HUES64 (cell line): ENCODE measurements around the gene SLC7A4.
"Not testable (repeated sequence)": the region's sequence is repeated elsewhere in the genome, so short reads cannot be mapped to it uniquely, and the experiment has no call there.

Source experiments
- H3K27ac ChIP-seq: 2 replicates; pipeline ENCODE4 v1.7.0; 2013; ENCODE audit warnings: low read depth, low read length, inconsistent platforms
- H3K27me3 ChIP-seq: 2 replicates; pipeline ENCODE4 v1.6.1; 2013; ENCODE audit warnings: mild to moderate bottlenecking, low read length; ENCODE audit not compliant: insufficient read depth
- H3K36me3 ChIP-seq: 2 replicates; pipeline ENCODE4 v1.6.1; 2013; ENCODE audit warnings: mild to moderate bottlenecking, low read length; ENCODE audit not compliant: insufficient read depth
- H3K4me1 ChIP-seq: 2 replicates; pipeline ENCODE4 v1.6.1; 2013; ENCODE audit warnings: mild to moderate bottlenecking, low read length, moderate library complexity; ENCODE audit not compliant: insufficient read depth
- H3K4me3 ChIP-seq: 2 replicates; pipeline ENCODE4 v1.5.1; 2013; ENCODE audit warnings: mild to moderate bottlenecking, low read length, moderate library complexity
- H3K9ac ChIP-seq: 2 replicates; pipeline ENCODE4 v1.6.1; 2013; ENCODE audit warnings: mild to moderate bottlenecking, low read depth, low read length
- H3K9me3 ChIP-seq: 2 replicates; pipeline ENCODE4 v1.6.1; 2013; ENCODE audit warnings: low read depth, low read length; ENCODE audit not compliant: insufficient read depth
- WGBS: fragments of 150-250, 120-280 bp; methylation state at CpG from one replicate; pipeline ENCODE4 v1.1.7; 2013; ENCODE audit warnings: missing lambda C conversion rate; 5-methylcytosine and 5-hydroxymethylcytosine counted together

The SLC7A4 gene

DNA sequence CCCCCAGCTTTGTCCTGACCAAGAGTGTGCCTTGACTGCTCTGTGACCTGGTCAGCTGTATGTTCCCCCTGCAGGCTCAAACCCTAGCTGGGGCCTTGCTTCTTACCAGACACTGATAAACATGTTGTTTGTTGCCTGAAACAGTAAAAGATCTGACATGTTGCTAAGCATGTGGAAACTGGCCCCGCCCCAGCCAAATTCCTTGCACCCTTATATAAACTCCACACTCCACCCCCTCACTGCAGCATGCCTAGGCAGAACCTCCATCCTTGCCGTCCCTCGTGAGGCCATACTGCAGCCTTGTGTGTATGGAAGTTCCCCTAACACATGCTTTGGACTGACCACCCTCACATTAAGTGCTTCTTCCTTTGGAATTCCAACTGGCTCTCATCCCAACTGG is 40.7 kb upstream of the SLC7A4 start:
- Histone ChIP-seq H3K36me3 (no peaks in the 10 kb centered on the region), H3K9ac (no peak overlapping the region), H3K9me3 (no peaks in the 10 kb centered on the region), H3K4me1 (no peaks in the 10 kb centered on the region), H3K27ac (no peak overlapping the region), H3K27me3 (no peaks in the 10 kb centered on the region), H3K4me3 (no peak overlapping the region)
- 91% methylated on average over 3 of the region's 3 CpGs for WGBS

- not testable (repeated sequence) for H3K36me3 ChIP-seq, H3K9me3 ChIP-seq, H3K27ac ChIP-seq, H3K4me3 ChIP-seq, H3K9ac ChIP-seq, H3K27me3 ChIP-seq, H3K4me1 ChIP-seq
- 85% methylated on average over 8 of the region's 8 CpGs for WGBS
These were observed 39.4 kb upstream of the SLC7A4 start for GRCh38 chr22:21071796-21072195.

DNA sequence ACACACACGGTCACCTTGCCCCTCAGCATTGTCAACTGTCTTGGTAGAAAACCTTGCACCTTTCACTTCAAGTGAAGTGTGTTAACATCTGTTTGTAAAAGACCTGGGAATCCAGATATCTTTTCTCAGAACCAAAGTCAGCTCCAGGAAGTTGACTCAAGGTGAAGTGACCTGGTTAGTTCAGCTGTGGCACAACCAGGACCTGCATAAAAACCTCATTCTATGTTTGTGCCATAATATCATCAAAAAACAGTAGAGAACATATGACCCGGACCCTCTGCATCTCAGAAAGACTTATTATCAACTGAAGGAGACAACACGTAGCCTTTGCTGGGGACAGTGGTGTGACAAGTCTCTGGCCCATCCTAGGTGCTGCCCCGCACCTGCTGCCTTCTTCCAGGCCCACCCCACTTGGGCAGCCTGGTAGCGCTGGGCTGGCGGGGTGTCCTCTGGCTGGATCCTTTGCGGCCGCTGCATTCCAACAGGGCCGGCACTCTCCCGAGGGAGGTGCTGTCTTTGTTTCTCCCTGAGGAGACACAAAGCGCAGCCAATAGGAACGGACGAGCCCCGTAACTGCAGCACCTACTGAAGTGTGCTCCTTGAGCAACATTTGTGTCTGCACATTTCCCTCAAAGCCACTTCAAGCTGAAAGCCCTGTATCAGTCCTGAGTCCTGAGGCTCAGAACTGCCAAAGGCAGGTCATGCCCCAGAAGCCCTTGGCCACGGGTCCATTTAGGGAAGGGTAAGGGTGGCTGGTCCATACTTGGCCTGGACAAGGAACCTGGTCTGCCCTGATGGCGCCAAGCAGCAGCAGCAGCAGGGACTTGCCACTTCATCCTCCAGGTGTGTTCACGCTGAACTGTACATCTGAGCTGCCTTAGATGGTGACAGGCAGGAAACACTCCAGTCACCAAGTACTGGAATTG is 38.6 kb upstream of the SLC7A4 start:
- Histone ChIP-seq H3K27ac (no peak overlapping the region), H3K9me3 (no peaks in the 10 kb centered on the region), H3K4me3 (no peak overlapping the region), H3K4me1 (no peaks in the 10 kb centered on the region), H3K9ac (no peak overlapping the region), H3K27me3 (no peaks in the 10 kb centered on the region), H3K36me3 (no peaks in the 10 kb centered on the region)
- 94% methylated on average over 17 of the region's 17 CpGs for WGBS

- H3K27me3 ChIP-seq = no peaks in the 10 kb centered on the region
These were observed 37.0 kb upstream of the SLC7A4 start for GRCh38 chr22:21069375-21069774.

DNA sequence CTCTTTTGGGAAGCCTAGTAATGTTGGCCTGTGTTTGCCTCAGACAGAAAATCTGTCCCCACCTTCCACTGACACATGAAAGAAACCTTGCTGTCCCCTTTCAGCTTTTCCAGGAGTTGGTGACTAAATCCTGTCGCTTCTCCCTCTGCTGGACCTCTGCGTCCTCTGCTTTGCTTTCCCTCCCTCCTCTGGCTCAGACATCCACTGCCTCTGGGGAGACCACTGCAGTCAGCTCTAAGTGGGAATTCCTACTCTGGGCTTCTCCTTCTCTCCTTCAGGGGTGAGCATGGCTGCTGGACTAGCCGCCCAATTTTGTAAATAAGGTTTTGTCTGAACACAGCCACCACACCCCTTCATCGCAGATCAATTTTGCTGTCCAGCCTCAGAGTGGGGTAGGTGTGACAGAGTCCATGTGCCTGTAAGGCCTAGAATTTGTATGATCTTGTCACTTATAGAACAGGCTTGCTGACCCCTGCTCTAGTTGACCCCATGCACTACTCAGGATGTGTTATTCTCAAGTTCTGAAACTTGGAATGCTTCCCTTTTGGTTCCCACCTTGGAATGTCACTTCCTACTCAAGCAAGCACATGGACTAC is 36.4 kb upstream of the SLC7A4 start:
- Histone ChIP-seq H3K9ac (no peak overlapping the region), H3K4me1 (no peaks in the 10 kb centered on the region), H3K27me3 (no peaks in the 10 kb centered on the region), H3K36me3 (no peaks in the 10 kb centered on the region), H3K9me3 (no peaks in the 10 kb centered on the region), H3K4me3 (no peak overlapping the region), H3K27ac (no peak overlapping the region)
- 79% methylated on average over 4 of the region's 4 CpGs for WGBS

More at GRCh38 chr22:21069375-21069774, 37.0 kb upstream of the SLC7A4 start:
- Histone ChIP-seq H3K36me3 (no peaks in the 10 kb centered on the region), H3K4me3 (no peak overlapping the region), H3K9ac (no peak overlapping the region), H3K27ac (no peak overlapping the region), H3K9me3 (no peaks in the 10 kb centered on the region), H3K4me1 (no peaks in the 10 kb centered on the region)
- WGBS = 86% methylated on average over 4 of the region's 5 CpGs

DNA sequence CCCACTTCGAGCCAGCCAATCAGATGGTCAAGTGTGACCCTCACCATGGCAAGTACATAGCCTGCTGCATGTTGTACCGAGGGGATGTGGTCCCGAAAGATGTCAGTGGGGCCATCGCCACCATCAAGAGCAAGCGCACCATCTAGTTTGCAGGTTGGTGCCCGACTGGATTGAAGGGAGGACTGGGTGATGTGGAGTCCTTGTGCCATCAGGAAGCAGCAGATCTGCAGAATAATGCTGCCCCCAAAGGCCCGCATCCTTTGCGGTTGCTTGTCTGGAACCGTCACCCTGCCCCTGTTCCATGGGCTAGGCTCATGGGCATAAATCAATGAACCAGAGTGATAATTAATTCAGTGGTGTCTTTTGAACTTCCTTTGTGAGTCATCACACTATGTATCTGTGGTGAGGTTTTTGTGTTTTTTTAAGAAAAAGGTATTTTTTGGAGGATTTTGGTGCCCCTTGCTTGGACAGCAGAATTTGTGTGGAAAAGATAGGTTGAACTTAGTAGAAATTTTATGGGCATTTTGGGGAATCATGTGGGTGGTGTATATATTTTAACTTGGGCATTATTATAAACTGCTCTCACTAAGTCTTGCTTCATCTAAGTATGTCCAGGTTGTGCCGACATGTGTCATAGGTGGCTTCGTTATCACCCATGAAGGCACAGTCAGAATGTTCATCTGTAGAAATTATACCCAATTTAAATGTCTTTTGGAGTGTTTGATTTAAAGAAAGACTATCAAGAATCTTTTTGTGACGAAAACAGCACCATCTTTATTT is 35.7 kb upstream of the SLC7A4 start:
- H3K27ac ChIP-seq = no peak overlapping the region
- 93% methylated on average over 12 of the region's 12 CpGs for WGBS
- H3K9me3 ChIP-seq = no peaks in the 10 kb centered on the region
- no peak overlapping the region for H3K9ac ChIP-seq
- no peaks in the 10 kb centered on the region for H3K36me3 ChIP-seq
- no peaks in the 10 kb centered on the region for H3K27me3 ChIP-seq
- H3K4me1 ChIP-seq = no peaks in the 10 kb centered on the region
- H3K4me3 ChIP-seq = no peak overlapping the region

- no peak overlapping the region for H3K9ac ChIP-seq
- H3K4me3 ChIP-seq = no peak overlapping the region
- H3K9me3 ChIP-seq = no peaks in the 10 kb centered on the region
- WGBS = 90% methylated on average over 28 of the region's 28 CpGs
- no peaks in the 10 kb centered on the region for H3K36me3 ChIP-seq
- no peak overlapping the region for H3K27ac ChIP-seq
- no peaks in the 10 kb centered on the region for H3K4me1 ChIP-seq
- no peaks in the 10 kb centered on the region for H3K27me3 ChIP-seq
These were observed 34.9 kb upstream of the SLC7A4 start for GRCh38 chr22:21067075-21067900.

DNA sequence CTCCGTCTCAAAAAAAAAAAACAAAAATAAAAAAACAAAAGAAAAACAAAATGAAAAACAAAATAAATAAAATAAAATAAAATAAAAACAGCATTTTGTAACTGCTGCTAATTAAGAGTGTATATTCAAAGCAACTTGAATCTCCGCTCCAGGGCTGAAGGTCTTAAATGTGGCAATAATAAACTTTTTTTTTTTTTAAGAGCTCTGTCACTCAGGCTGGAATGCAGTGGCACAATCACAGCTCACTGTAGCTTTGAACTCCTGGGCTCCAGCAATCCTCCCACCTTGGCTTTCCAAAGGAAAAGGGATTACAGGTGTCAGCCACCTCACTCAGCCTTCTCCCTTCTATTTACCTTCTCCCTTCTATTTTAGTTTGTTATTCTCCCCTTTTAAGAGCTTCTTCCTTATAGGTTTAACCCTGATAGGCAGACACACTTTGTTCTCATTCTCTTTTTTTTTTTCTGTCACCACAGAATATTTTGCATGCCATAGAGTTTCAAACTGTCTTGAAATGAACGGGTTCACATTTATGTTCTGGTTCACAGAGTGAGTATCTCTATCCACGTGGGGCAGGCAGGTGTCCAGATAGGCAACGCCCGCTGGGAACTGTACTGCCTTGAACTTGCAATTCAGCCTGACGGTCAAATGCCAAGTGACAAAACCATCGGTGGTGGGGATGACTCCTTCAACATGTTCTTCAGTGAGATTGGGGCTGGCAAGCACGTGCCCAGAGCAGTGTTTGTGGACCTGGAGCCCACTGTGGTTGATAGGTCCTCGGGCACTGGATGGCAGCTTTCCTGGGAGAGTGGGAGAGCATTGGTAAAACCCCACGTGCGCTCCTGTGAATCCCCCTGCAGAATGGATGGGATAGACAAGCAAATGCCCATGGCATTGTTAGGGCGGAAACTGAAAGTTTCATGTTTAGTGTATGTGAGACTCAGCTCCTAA is 32.8 kb upstream of the SLC7A4 start:
- WGBS = 80% methylated on average over 12 of the region's 13 CpGs
- H3K4me1 ChIP-seq = no peaks in the 10 kb centered on the region
- no peak overlapping the region for H3K4me3 ChIP-seq
- no peak overlapping the region for H3K9ac ChIP-seq
- no peak overlapping the region for H3K27ac ChIP-seq
- H3K36me3 ChIP-seq = no peaks in the 10 kb centered on the region
- H3K9me3 ChIP-seq = no peaks in the 10 kb centered on the region
- no peaks in the 10 kb centered on the region for H3K27me3 ChIP-seq

DNA sequence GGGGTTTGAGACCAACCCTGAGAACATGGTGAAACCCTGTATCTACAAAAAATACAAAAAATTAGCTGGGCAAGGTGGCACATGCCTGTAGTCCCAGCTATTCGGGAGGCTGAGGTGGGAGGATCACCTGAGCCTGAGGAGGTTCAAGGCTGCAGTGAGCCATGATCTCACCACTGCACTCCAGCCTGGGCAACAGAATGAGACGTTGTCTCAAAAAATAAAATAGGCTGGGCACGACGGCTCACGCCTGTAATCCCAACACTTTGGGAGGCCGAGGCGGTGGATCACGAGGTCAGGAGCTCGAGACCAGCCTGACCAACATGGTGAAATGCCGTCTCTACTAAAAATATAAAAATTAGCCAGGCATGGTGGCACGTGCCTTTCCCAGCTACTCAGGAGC is 32.1 kb upstream of the SLC7A4 start:
- 95% methylated on average over 11 of the region's 11 CpGs for WGBS

More for the DNA sequence above, 32.1 kb upstream of the SLC7A4 start:
- not testable (repeated sequence) for H3K27me3 ChIP-seq, H3K9me3 ChIP-seq, H3K4me3 ChIP-seq, H3K36me3 ChIP-seq, H3K9ac ChIP-seq, H3K4me1 ChIP-seq, H3K27ac ChIP-seq
